Brain microvascular endothelial cell (primary cell): ENCODE results near the gene CTF1.

Experiments
- DNase-seq: peaks from one replicate; pipeline ENCODE4 v3.0.0-alpha.2; 2020
- H3K27ac ChIP-seq: fragments of 250-450 bp; sonication (Bioruptor Pico); 2 replicates; pipeline ENCODE4 v1.5.1; 2020; ENCODE audit warnings: mild to moderate bottlenecking, moderate library complexity
- H3K27me3 ChIP-seq: fragments of 250-450 bp; sonication (Bioruptor Pico); replicated peaks from 2 replicates; pipeline ENCODE4 v1.5.1; 2020; ENCODE audit warnings: mild to moderate bottlenecking
- H3K36me3 ChIP-seq: fragments of 250-450 bp; sonication (Bioruptor Pico); replicated peaks from 2 replicates; pipeline ENCODE4 v1.5.1; 2020; ENCODE audit warnings: mild to moderate bottlenecking
- H3K4me3 ChIP-seq: 2 replicates; pipeline ENCODE4 v1.5.1; 2011; ENCODE audit warnings: low read depth, mild to moderate bottlenecking, control low read depth, low read length, moderate library complexity
- CTCF ChIP-seq: IDR thresholded peaks from 2 replicates; pipeline ENCODE4 v1.5.1; 2011; ENCODE audit warnings: low read depth, mild to moderate bottlenecking, moderate library complexity, low read length, control low read depth, inconsistent platforms; ENCODE audit errors: missing control alignments
- in situ Hi-C: cut with HindIII; loops from 2 replicates; pipeline ENCODE4 v1.10.0; 2017; ENCODE audit warnings: low sequenced_read_pairs, low pct_ligation_motif_present

CTF1 gene

GRCh38 chr16:30947859-30948666 is 51.6 kb downstream of the CTF1 start:
- peak; percentile 2 for TF ChIP-seq CTCF
- peaks cover 11% of the 10 kb centered on the region for H3K36me3 ChIP-seq
- peak overlapping the region; percentile 75 for H3K4me3 ChIP-seq
- in situ Hi-C loops = loop anchor here (25.0 kb wide), 1 partner anchor 514 kb away; the partner anchor contains the start of genes ARMC5 and TGFB1I1
- DNase-seq = peak; percentile 98
- H3K27me3 ChIP-seq = no peaks in the 10 kb centered on the region
- peak overlapping the region; percentile 29 for H3K27ac ChIP-seq

DNA sequence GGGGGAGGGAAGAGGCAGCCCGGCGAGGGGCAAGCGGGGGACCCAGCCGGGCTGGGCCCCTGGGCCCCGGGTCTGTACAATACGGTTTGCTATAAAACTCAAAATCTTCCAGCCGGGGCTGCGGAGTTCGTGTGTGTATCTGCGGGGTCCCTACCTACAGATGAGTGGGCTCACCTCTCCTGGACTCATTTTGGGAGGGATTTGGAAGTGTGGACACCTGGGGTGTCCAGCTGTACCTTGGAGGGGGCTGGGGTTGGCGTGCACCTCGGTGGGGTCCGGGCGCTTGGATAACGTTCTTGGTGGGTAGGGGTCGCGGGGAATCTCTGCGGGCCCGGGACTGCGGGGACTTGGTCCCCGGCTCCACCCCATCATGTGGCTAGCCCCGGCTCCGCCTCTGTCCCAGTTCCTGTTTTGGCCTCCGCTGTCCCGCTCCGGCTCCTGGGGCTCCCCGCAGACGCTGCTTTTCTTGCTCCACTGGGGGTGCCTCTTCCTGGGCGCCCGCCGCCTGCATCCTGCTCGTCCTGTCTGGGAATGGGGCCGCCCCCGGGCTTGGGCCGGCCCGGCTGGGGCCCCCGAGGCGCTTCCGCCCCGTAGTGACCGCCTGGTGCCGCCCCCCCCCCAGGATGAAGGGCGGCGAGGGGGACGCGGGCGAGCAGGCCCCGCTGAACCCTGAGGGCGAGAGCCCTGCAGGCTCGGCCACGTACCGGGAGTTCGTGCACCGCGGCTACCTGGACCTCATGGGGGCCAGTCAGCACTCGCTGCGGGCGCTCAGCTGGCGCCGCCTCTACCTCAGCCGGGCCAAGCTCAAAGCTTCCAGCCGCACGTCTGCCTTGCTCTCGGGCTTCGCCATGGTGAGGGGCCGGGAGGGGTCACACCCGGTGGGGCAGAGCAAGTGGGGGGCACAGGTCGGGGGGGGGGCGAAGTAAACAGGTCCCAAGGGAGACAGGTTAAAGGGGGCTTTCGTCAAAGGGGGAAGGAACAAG is 52.5 kb downstream of the CTF1 start, which contains the start of gene ORAI3:
Gene ORAI3 (plus strand): TSS at position 402 of the 983 bp plus-strand sequence. CDS start 222 bp downstream, at position 624.
- in situ Hi-C loops = loop anchor here (25.0 kb wide), 1 partner anchor 513 kb away; the partner anchor contains the start of genes ARMC5 and TGFB1I1
- peak; percentile 29 for DNase-seq
- Histone ChIP-seq H3K27ac (peak within 1 kb of the TSS; percentile 58), H3K36me3 (peaks cover 8% of the 10 kb centered on the region), H3K4me3 (peak within 1 kb of the TSS; percentile 75), H3K27me3 (no peaks in the 10 kb centered on the region)
- TF ChIP-seq CTCF = no peak

GRCh38 chr16:30949650-30950515 is 53.5 kb downstream of the CTF1 start:
- no peak overlapping the region for H3K27ac ChIP-seq
- H3K27me3 ChIP-seq = no peaks in the 10 kb centered on the region
- H3K4me3 ChIP-seq = peak overlapping the region; percentile 75
- peaks cover 3% of the 10 kb centered on the region for H3K36me3 ChIP-seq
- in situ Hi-C loops = loop anchor here (25.0 kb wide), 1 partner anchor 512 kb away; the partner anchor contains the start of genes ARMC5 and TGFB1I1
- DNase-seq = peak; percentile 46
- TF ChIP-seq CTCF = peak; percentile 24

GRCh38 chr16:30950516-30951065 is 54.2 kb downstream of the CTF1 start:
- Histone ChIP-seq H3K27ac (no peak overlapping the region), H3K27me3 (no peaks in the 10 kb centered on the region), H3K36me3 (peaks cover 3% of the 10 kb centered on the region), H3K4me3 (peak overlapping the region; percentile 75)
- DNase-seq = no peak
- TF ChIP-seq CTCF = no peak
- in situ Hi-C loops = no loop called here

DNA sequence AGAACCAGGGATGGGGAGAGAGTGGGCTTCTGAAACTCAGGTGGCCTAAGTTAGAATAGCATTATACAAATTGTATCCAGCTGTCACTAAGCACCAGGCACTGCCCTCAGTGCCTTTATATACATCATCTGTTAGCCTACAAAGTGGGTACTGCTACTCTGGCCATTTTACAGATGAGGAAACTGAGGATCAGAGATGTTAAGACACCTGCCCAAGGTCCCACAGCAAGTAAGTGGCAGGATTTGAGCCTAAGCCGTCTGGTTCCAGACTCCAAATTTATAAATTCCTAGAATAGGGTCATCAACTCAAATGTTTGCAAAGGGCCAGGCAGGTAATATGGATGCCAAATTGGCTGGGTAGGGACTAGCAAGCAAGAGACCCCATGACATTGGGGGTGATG is 54.8 kb downstream of the CTF1 start:
- in situ Hi-C loops = no loop called here
- peaks cover 3% of the 10 kb centered on the region for H3K36me3 ChIP-seq
- TF ChIP-seq CTCF = no peak
- no peaks in the 10 kb centered on the region for H3K27me3 ChIP-seq
- no peak overlapping the region for H3K4me3 ChIP-seq
- DNase-seq = no peak
- H3K27ac ChIP-seq = no peak overlapping the region
